ENCODE data around the gene PLP1. TPM values are rescaled to one million over a fixed set of nuclear protein-coding genes. Genes with fewer than 3 reads are reported as not detected.

The PLP1 gene, protein sequence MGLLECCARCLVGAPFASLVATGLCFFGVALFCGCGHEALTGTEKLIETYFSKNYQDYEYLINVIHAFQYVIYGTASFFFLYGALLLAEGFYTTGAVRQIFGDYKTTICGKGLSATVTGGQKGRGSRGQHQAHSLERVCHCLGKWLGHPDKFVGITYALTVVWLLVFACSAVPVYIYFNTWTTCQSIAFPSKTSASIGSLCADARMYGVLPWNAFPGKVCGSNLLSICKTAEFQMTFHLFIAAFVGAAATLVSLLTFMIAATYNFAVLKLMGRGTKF
- total RNA-seq (2022; extraction: Qiagen RNA extraction; ENCODE audit: low read depth): not detected in 5 replicates

DNA sequence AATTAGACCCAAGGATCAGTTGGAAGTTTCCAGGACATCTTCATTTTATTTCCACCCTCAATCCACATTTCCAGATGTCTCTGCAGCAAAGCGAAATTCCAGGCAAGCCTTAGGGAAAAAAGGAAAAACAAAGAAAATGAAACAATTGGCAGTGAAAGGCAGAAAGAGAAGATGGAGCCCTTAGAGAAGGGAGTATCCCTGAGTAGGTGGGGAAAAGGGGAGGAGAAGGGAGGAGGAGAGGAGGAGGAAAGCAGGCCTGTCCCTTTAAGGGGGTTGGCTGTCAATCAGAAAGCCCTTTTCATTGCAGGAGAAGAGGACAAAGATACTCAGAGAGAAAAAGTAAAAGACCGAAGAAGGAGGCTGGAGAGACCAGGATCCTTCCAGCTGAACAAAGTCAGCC, at the start of gene PLP1:
PLP1 (plus strand) TSS at position 295 of the 400 bp plus-strand sequence. CDS start 156 bp downstream, outside the sequence.

DNA sequence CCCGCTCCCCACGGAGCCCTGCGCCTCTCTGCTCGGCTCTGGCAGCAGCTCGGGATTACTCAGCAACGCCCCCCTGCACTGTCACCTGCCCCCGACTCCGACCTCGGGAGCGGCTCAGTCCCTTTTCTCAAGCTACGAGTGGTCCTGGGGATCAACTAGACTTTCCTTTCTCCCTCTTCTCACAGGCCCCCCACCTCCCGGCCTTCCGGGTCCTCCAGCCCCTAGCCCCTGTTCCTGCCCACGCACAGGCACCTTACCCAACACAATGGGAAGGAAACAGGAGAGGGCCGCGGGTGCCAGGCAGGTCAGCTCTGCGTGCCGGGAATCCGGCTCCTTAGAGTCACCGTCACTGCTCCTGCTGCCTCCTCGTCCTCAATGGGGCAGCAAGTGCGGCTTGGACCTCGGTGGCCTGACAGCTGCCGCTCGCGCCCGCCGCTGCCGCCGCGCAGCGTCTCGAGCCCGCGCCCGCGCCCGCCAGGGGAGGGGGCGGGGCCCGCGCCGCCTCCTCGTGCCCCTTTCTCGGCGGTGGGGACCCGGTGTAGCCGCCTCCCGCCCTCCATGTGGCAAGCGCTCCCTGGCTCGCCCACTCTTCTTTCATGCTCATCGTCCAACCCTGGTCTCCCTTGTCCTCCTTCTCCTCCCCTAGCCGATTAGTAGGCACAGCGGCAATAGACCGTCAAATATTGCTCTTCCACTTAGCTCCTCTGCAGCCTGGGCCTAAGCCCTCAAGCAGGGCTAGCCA, 55.3 kb downstream of the PLP1 start, which contains the start of gene RAB9B:
RAB9B (minus strand) TSS at position 455 of the 742 bp plus-strand sequence. CDS start 6,473 bp downstream, outside the sequence.

Other genes starting within 250 kb of the PLP1 start
- gene TCEAL4, start 191.3 kb upstream of the PLP1 start, total RNA-seq (2022; extraction: Qiagen RNA extraction; ENCODE audit: low read depth): 107 to 154 TPM (median 114 TPM) in 5 replicates
- 14.8 to 21.6 TPM (median 17.5 TPM) in 5 replicates for gene TCEAL3, start 168.9 kb upstream of the PLP1 start, total RNA-seq (2022; extraction: Qiagen RNA extraction; ENCODE audit: low read depth)
- gene TCEAL1, start 147.9 kb upstream of the PLP1 start, total RNA-seq (2022; extraction: Qiagen RNA extraction; ENCODE audit: low read depth): 36.2 to 56.0 TPM (median 41.8 TPM) in 5 replicates
- 434 to 1,158 TPM (median 523 TPM) in 5 replicates for gene MORF4L2, start 90.1 kb upstream of the PLP1 start, total RNA-seq (2022; extraction: Qiagen RNA extraction; ENCODE audit: low read depth)
- not detected in 5 replicates for gene TMEM31, start 65.9 kb upstream of the PLP1 start, total RNA-seq (2022; extraction: Qiagen RNA extraction; ENCODE audit: low read depth)
- gene RAB9B, start 55.4 kb downstream of the PLP1 start, total RNA-seq (2022; extraction: Qiagen RNA extraction; ENCODE audit: low read depth): 0.03 to 0.05 TPM (median 0.05 TPM) in 3 of 5 replicates, not detected in the others
- 5.7 to 8.2 TPM (median 7.5 TPM) in 5 replicates for gene TMSB15B, start 185.8 kb downstream of the PLP1 start, total RNA-seq (2022; extraction: Qiagen RNA extraction; ENCODE audit: low read depth)
- not detected in 5 replicates for gene H2BW1, start 236.9 kb downstream of the PLP1 start, total RNA-seq (2022; extraction: Qiagen RNA extraction; ENCODE audit: low read depth)